OCI-LY7 (cell line): ENCODE results near the gene FZD8. TPM values are rescaled to one million over a fixed set of nuclear protein-coding genes. Genes with fewer than 3 reads are reported as not detected.

Experiments
- BruUV-seq: library from RNA; stranded (reverse); fragments of 400-500 nt; replicated peaks from 2 replicates; lab custom pipeline; 2021; lab: Mats Ljungman, UMichigan
- CTCF ChIA-PET: fragments of 300-600 bp; sonication (Branson Sonifier 250); formaldehyde crosslinking; loops from one replicate; lab custom pipeline; 2022; ENCODE audit warnings: antibody characterized with exemption; ENCODE audit not compliant: unreplicated experiment; lab: Charles Lee
- POLR2A ChIA-PET: fragments of 300-600 bp; sonication (Branson Sonifier 250); formaldehyde crosslinking; loops from one replicate; lab custom pipeline; 2022; ENCODE audit warnings: antibody characterized with exemption; lab: Charles Lee
- DNase-seq: peaks from one replicate; pipeline ENCODE4 v3.0.0-alpha.2; 2015; ENCODE audit warnings: low spot score
- H2AFZ ChIP-seq: fragments of 200-600 bp; sonication (generic), shearing (Covaris generic); 2 replicates; pipeline ENCODE4 v1.6.1; 2014; ENCODE audit warnings: mild to moderate bottlenecking, antibody characterized with exemption, low read length, moderate library complexity
- H3K27ac ChIP-seq: fragments of 200-600 bp; sonication (generic); 2 replicates; pipeline ENCODE4 v1.5.1; 2014; ENCODE audit warnings: mixed run types, low read depth, mild to moderate bottlenecking, moderate library complexity, low read length, inconsistent platforms; ENCODE audit not compliant: poor library complexity, severe bottlenecking
- H3K36me3 ChIP-seq: fragments of 200-600 bp; sonication (generic); 2 replicates; pipeline ENCODE4 v1.6.1; 2014; ENCODE audit warnings: mild to moderate bottlenecking, antibody characterized with exemption, low read length, moderate library complexity, mixed read lengths; ENCODE audit not compliant: insufficient read depth
- H3K4me1 ChIP-seq: fragments of 200-600 bp; sonication (generic); 2 replicates; pipeline ENCODE4 v1.5.1; 2014; ENCODE audit warnings: mild to moderate bottlenecking, low read length; ENCODE audit not compliant: insufficient read depth, poor library complexity, severe bottlenecking
- H3K4me2 ChIP-seq: fragments of 200-600 bp; sonication (generic); 2 replicates; pipeline ENCODE4 v1.6.1; 2014; ENCODE audit warnings: mild to moderate bottlenecking, low read length
- H3K4me3 ChIP-seq: fragments of 200-600 bp; sonication (generic); 2 replicates; pipeline ENCODE4 v1.5.1; 2014; ENCODE audit warnings: mild to moderate bottlenecking, low read depth, low read length; ENCODE audit not compliant: poor library complexity, severe bottlenecking
- H3K79me2 ChIP-seq: fragments of 200-600 bp; sonication (generic); 2 replicates; pipeline ENCODE4 v1.6.1; 2016; ENCODE audit warnings: low read depth, mild to moderate bottlenecking, low read length, moderate library complexity, mixed read lengths; ENCODE audit not compliant: insufficient read depth
- H3K9me2 ChIP-seq: fragments of 200-600 bp; sonication (generic); 2 replicates; pipeline ENCODE4 v1.6.1; 2016; ENCODE audit warnings: mild to moderate bottlenecking, low read length, mixed read lengths; ENCODE audit not compliant: insufficient read depth
- H3K9me3 ChIP-seq: fragments of 200-600 bp; sonication (generic); 2 replicates; pipeline ENCODE4 v1.6.1; 2014; ENCODE audit warnings: mild to moderate bottlenecking, mixed run types, low read length, mixed read lengths
- H4K20me1 ChIP-seq: fragments of 200-600 bp; sonication (generic); 2 replicates; pipeline ENCODE4 v1.6.1; 2014; ENCODE audit warnings: mild to moderate bottlenecking, antibody characterized with exemption, low read length, moderate library complexity, mixed read lengths; ENCODE audit not compliant: insufficient read depth
- EZH2phosphoT487 ChIP-seq: fragments of 200-600 bp; sonication (generic); IDR thresholded peaks from 2 replicates; pipeline ENCODE4 v1.6.1; 2018; ENCODE audit warnings: low read depth, borderline replicate concordance, mild to moderate bottlenecking, mixed run types, antibody characterized with exemption, low read length, moderate library complexity, mixed read lengths
- intact Hi-C: fragments of 100-400 bp; cut with micrococcal nuclease; formaldehyde crosslinking; loops from one replicate; pipeline ENCODE4 v1.10.0; 2022; ENCODE audit not compliant: unreplicated experiment
- total RNA-seq, 2 experiments: library from RNA; depleted of rRNA in 1 of 2; stranded (reverse); fragments of >200 nt in 1 of 2; shearing (Covaris generic) in 1 of 2; gene quantifications; 2 replicates each; pipeline ENCODE4 v1.2.3, GENCODE V29; 2014 to 2022
- TF ChIP-seq, protein P1 (sequence below): fragments of 200-600 bp; sonication (generic); conservative IDR thresholded peaks from 2 replicates; pipeline ENCODE4 v1.5.1; 2014; ENCODE audit warnings: mild to moderate bottlenecking, antibody characterized with exemption, low read length, moderate library complexity, mixed read lengths

Gene FZD8
- total RNA-seq, 2 experiments from 2014 or later = 3.9 to 4.9 TPM

DNA sequence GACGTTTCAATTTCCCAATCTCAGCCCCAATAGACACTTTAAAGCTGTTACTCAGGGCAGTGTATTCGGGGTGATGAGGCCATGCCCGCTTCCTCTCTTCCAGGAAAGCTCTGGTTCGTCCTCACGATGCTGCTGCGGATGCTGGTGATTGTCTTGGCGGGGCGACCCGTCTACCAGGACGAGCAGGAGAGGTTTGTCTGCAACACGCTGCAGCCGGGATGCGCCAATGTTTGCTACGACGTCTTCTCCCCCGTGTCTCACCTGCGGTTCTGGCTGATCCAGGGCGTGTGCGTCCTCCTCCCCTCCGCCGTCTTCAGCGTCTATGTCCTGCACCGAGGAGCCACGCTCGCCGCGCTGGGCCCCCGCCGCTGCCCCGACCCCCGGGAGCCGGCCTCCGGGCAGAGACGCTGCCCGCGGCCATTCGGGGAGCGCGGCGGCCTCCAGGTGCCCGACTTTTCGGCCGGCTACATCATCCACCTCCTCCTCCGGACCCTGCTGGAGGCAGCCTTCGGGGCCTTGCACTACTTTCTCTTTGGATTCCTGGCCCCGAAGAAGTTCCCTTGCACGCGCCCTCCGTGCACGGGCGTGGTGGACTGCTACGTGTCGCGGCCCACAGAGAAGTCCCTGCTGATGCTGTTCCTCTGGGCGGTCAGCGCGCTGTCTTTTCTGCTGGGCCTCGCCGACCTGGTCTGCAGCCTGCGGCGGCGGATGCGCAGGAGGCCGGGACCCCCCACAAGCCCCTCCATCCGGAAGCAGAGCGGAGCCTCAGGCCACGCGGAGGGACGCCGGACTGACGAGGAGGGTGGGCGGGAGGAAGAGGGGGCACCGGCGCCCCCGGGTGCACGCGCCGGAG, 34.4 kb downstream of the FZD8 start:
- no peak for TF ChIP-seq EZH2phosphoT487
- TF ChIP-seq, protein P1, sequence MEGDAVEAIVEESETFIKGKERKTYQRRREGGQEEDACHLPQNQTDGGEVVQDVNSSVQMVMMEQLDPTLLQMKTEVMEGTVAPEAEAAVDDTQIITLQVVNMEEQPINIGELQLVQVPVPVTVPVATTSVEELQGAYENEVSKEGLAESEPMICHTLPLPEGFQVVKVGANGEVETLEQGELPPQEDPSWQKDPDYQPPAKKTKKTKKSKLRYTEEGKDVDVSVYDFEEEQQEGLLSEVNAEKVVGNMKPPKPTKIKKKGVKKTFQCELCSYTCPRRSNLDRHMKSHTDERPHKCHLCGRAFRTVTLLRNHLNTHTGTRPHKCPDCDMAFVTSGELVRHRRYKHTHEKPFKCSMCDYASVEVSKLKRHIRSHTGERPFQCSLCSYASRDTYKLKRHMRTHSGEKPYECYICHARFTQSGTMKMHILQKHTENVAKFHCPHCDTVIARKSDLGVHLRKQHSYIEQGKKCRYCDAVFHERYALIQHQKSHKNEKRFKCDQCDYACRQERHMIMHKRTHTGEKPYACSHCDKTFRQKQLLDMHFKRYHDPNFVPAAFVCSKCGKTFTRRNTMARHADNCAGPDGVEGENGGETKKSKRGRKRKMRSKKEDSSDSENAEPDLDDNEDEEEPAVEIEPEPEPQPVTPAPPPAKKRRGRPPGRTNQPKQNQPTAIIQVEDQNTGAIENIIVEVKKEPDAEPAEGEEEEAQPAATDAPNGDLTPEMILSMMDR = no peak
- intact Hi-C loops = no loop called here
- CTCF ChIA-PET = no interaction called here
- Histone ChIP-seq H3K9me2 (no peaks in the 10 kb centered on the region), H4K20me1 (no peaks in the 10 kb centered on the region), H3K4me2 (no peak overlapping the region), H3K4me3 (no peak overlapping the region), H3K9me3 (no peaks in the 10 kb centered on the region), H3K36me3 (no peaks in the 10 kb centered on the region), H3K4me1 (no peaks in the 10 kb centered on the region), H2AFZ (no peak overlapping the region), H3K79me2 (no peaks in the 10 kb centered on the region), H3K27ac (no peak overlapping the region)
- DNase-seq = no peak
- POLR2A ChIA-PET = no interaction called here
- no TSS peak for BruUV-seq

DNA sequence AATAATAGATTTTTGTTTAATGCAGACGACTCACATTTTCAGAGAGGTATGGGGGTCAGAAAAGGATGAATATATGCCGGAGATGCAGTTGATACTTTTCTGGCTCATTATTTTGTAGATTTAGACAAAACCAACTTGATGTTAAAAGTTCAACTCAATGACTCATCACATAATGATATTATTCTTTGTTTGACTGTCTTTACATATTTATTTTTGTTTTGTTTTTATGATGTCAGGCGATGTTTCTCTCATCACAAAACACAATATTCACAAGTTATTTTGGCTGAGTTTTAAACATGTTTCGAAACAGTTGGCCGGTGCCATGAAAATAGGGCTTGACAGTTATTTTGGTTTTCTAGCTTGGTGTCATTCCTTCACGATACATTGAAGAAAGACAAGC, 35.7 kb downstream of the FZD8 start:
- CTCF ChIA-PET = no interaction called here

More for the DNA sequence above, 35.7 kb downstream of the FZD8 start:
- no peaks in the 10 kb centered on the region for H3K4me1 ChIP-seq
- no peaks in the 10 kb centered on the region for H3K9me3 ChIP-seq
- POLR2A ChIA-PET = no interaction called here
- H3K4me2 ChIP-seq = no peak overlapping the region
- no peaks in the 10 kb centered on the region for H3K36me3 ChIP-seq
- no peaks in the 10 kb centered on the region for H4K20me1 ChIP-seq
- no peak overlapping the region for H3K27ac ChIP-seq
- no peak for DNase-seq
- no TSS peak for BruUV-seq
- intact Hi-C loops = no loop called here
- H3K4me3 ChIP-seq = no peak overlapping the region
- H3K9me2 ChIP-seq = no peaks in the 10 kb centered on the region
- no peak overlapping the region for H2AFZ ChIP-seq
- H3K79me2 ChIP-seq = no peaks in the 10 kb centered on the region
- no peak for TF ChIP-seq EZH2phosphoT487
- TF ChIP-seq, protein P1 = no peak
